Endothelial cell of umbilical vein (primary cell): ENCODE results near the gene ZNF526.

Source experiments
- CTCF ChIP-seq, 2 donors: IDR thresholded peaks; 1 replicate in 1 of 2; 2 replicates in 1 of 2; pipeline ENCODE4 v1.5.1; 2011; ENCODE audit warnings: low read length in 2 of 2, mild to moderate bottlenecking in 2 of 2, moderate library complexity in 2 of 2, control low read depth in 1 of 2, inconsistent platforms in 1 of 2, low read depth in 1 of 2; ENCODE audit not compliant: insufficient read depth in 1 of 2; ENCODE audit errors: extremely low read depth in 1 of 2
- EZH2 ChIP-seq: IDR thresholded peaks from 2 replicates; pipeline ENCODE4 v1.6.1; 2012; ENCODE audit warnings: borderline replicate concordance, low read depth, mild to moderate bottlenecking, moderate library complexity, low read length, inconsistent platforms; ENCODE audit not compliant: severe bottlenecking
- FOS ChIP-seq: IDR thresholded peaks from 2 replicates; pipeline ENCODE4 v1.6.1; 2011; ENCODE audit warnings: mild to moderate bottlenecking, low read length, moderate library complexity, borderline replicate concordance; ENCODE audit not compliant: insufficient read depth
- GATA2 ChIP-seq: IDR thresholded peaks from 2 replicates; pipeline ENCODE4 v1.7.0; 2011; ENCODE audit warnings: low read depth, mild to moderate bottlenecking, moderate library complexity, mixed read lengths, low read length; ENCODE audit not compliant: insufficient read length, insufficient read depth
- JUN ChIP-seq: IDR thresholded peaks from 2 replicates; pipeline ENCODE4 v1.6.1; 2011; ENCODE audit warnings: borderline replicate concordance, low read depth; ENCODE audit not compliant: insufficient read length, insufficient read depth
- MYC ChIP-seq: IDR thresholded peaks from one replicate; pipeline ENCODE4 v1.6.1; 2011; ENCODE audit warnings: mild to moderate bottlenecking, low read depth, low read length
- POLR2A ChIP-seq: IDR thresholded peaks from 2 replicates; pipeline ENCODE4 v1.6.1; 2012; ENCODE audit warnings: low read depth, mild to moderate bottlenecking, control low read depth, low read length
- POLR2AphosphoS5 ChIP-seq: IDR thresholded peaks from 2 replicates; pipeline ENCODE4 v1.6.1; 2012; ENCODE audit warnings: low read depth, mild to moderate bottlenecking, control low read depth, low read length, moderate library complexity; ENCODE audit not compliant: insufficient read depth

GRCh38 chr19:42270346-42271044 lies 50.4 kb downstream of the ZNF526 start:
- TF ChIP-seq POLR2A (peak; percentile 72), JUN (no peak), GATA2 (no peak), CTCF (IDR thresholded peaks at IDR 0.05; ENCODE audit: extremely low read depth in 1 of 2, insufficient read depth in 1 of 2, low read depth in 1 of 2, low read length in 2 of 2) (no peak), FOS (peak; percentile 29), POLR2AphosphoS5 (peak; percentile 31), EZH2 (no peak), MYC (no peak)
